Measurements from ENCODE around the gene EPB41L5.
"Not testable (repeated sequence)": the region's sequence is repeated elsewhere in the genome, so short reads cannot be mapped to it uniquely, and the experiment has no call there.

Gene EPB41L5

GRCh38 chr2:120103723-120104467 is 91.0 kb downstream of the EPB41L5 start:
- no peak for DNase-seq

GRCh38 chr2:120104772-120105171 is 91.9 kb downstream of the EPB41L5 start:
- no peak for DNase-seq

- DNase-seq, result no peak
Measured at GRCh38 chr2:120105360-120105759, 92.5 kb downstream of the EPB41L5 start.

GRCh38 chr2:120108049-120108448 is 95.2 kb downstream of the EPB41L5 start:
- DNase-seq, result no peak

- DNase-seq, result no peak
Measured at GRCh38 chr2:120108749-120109148, 95.9 kb downstream of the EPB41L5 start.

- no peak for DNase-seq
Measured at GRCh38 chr2:120109186-120110061, 96.5 kb downstream of the EPB41L5 start.

GRCh38 chr2:120110062-120110362 is 97.1 kb downstream of the EPB41L5 start:
- no peak for DNase-seq

GRCh38 chr2:120110507-120110906 is 97.6 kb downstream of the EPB41L5 start:
- DNase-seq, result no peak

- DNase-seq, result no peak
Measured at GRCh38 chr2:120111193-120111592, 98.3 kb downstream of the EPB41L5 start.

GRCh38 chr2:120118018-120118417 is 105.1 kb downstream of the EPB41L5 start:
- no peak for DNase-seq

- no peak for DNase-seq
Measured at GRCh38 chr2:120118471-120118870, 105.6 kb downstream of the EPB41L5 start.

GRCh38 chr2:120121337-120121736 is 108.5 kb downstream of the EPB41L5 start:
- not testable (repeated sequence) for DNase-seq

- no peak for DNase-seq
Measured at GRCh38 chr2:120123090-120123489, 110.2 kb downstream of the EPB41L5 start.

GRCh38 chr2:120125195-120125594 is 112.3 kb downstream of the EPB41L5 start:
- DNase-seq, result no peak

- no peak for DNase-seq
Measured at GRCh38 chr2:120128216-120128615, 115.3 kb downstream of the EPB41L5 start.

- DNase-seq, result no peak
Measured at GRCh38 chr2:120132190-120132589, 119.3 kb downstream of the EPB41L5 start.

GRCh38 chr2:120132691-120133090 is 119.8 kb downstream of the EPB41L5 start:
- no peak for DNase-seq

GRCh38 chr2:120133572-120134244 is 120.8 kb downstream of the EPB41L5 start:
- DNase-seq, result no peak

- no peak for DNase-seq
Measured at GRCh38 chr2:120134263-120134662, 121.4 kb downstream of the EPB41L5 start.

GRCh38 chr2:120135013-120135412 is 122.1 kb downstream of the EPB41L5 start:
- not testable (repeated sequence) for DNase-seq

GRCh38 chr2:120140866-120141265 is 128.0 kb downstream of the EPB41L5 start:
- no peak for DNase-seq

GRCh38 chr2:120141300-120142069 is 128.6 kb downstream of the EPB41L5 start:
- no peak for DNase-seq
